ENCODE measurements around the gene FHAD1. TPM values are rescaled to one million over a fixed set of nuclear protein-coding genes. Genes with fewer than 3 reads are reported as not detected.

The FHAD1 gene
- 0.39 TPM in 1 of 2 replicates, not detected in the other for total RNA-seq

GRCh38 chr1:15246960-15247614 is at the start of gene FHAD1:
Gene FHAD1, plus strand, starts transcription at chr1:15247223. Its CDS starts 4,562 bp downstream, at chr1:15251785.

GRCh38 chr1:15409388-15410222 is 162.6 kb downstream of the FHAD1 start, which contains the start of gene EFHD2:
Gene EFHD2, plus strand, starts transcription at chr1:15409888. Its CDS starts 84 bp downstream, at chr1:15409972.

Other genes starting within 250 kb of the FHAD1 start
- 14.1 and 21.6 TPM in 2 replicates for gene TMEM51, start 93.5 kb upstream of the FHAD1 start, total RNA-seq
- 50.3 and 87.0 TPM in 2 replicates for gene EFHD2, start 162.7 kb downstream of the FHAD1 start, total RNA-seq
- gene CTRC, start 191.2 kb downstream of the FHAD1 start, total RNA-seq, result not detected in 2 replicates
- gene CELA2A, start 209.5 kb downstream of the FHAD1 start, total RNA-seq, result not detected in 2 replicates
- not detected in 2 replicates for gene CELA2B, start 228.9 kb downstream of the FHAD1 start, total RNA-seq

Data from epithelial cell of alveolus of lung (primary cell).